ENCODE data around the gene ZNF791.

Gene ZNF791

DNA sequence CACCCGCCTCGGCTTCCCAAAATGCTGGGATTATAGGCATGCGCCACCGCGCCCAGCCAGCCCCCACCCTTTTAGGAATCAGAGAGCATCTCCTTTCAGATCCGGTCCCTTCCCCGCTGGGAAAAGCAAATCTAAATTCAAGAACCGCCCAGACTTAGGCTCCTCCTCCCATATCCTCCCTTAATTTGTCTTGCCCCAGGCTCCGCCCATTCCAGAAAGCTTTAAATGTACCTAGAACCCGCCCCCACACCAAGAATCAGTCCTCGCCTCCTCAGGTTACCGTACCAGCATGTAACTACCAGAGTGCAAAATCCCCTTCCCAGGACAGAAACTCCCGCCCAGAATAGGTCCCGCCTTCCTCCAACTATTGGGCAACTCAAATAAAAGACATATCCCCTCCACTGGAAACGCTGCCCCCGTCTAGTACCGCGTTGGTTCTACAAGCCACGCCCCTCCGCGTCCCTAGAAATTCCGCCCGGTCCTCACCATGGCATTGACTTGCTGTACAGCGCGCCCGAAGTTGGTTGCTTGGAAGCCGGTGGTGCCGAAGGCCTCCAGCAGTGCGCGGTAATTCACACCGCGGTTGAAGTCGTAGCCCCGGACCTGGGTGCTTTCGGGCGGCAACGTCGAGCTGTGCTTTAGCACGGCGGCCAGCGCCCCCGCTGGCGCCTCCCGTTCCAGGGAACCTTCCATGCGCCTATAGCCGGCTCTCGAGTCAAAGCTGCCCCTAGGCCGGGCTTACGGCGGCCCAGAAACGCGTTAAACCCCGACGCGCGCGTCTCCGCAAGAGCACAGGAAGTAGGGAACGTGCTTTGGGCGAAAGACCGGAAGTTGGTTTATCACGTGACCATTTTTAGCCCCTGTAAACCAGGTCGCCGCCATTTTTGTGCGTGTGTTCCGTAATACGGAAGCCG lies 70.6 kb downstream of the ZNF791 start, which contains the start of gene DHPS (continued):
- TF ChIP-seq, protein P1, sequence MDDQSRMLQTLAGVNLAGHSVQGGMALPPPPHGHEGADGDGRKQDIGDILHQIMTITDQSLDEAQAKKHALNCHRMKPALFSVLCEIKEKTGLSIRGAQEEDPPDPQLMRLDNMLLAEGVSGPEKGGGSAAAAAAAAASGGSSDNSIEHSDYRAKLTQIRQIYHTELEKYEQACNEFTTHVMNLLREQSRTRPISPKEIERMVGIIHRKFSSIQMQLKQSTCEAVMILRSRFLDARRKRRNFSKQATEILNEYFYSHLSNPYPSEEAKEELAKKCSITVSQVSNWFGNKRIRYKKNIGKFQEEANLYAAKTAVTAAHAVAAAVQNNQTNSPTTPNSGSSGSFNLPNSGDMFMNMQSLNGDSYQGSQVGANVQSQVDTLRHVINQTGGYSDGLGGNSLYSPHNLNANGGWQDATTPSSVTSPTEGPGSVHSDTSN (CRISPR knock-in tag; IDR thresholded peaks at IDR 0.05): no peak
- TF ChIP-seq ZNF433 (tag by site-specific recombination; IDR thresholded peaks at IDR 0.05; ENCODE audit: low read depth) (no peak), GLI2 (tag by site-specific recombination; IDR thresholded peaks at IDR 0.05; ENCODE audit: borderline replicate concordance, low read depth) (no peak), MZF1 (tag by site-specific recombination; IDR thresholded peaks at IDR 0.05; ENCODE audit: borderline replicate concordance) (peak; percentile 93), ZNF155 (tag by site-specific recombination; IDR thresholded peaks at IDR 0.05) (no peak), ZNF830 (tag by site-specific recombination; IDR thresholded peaks at IDR 0.05; ENCODE audit: low read depth) (no peak), ZNF510 (tag by site-specific recombination; IDR thresholded peaks at IDR 0.05; ENCODE audit: insufficient replicate concordance) (no peak), ZNF214 (tag by site-specific recombination; IDR thresholded peaks at IDR 0.05; ENCODE audit: borderline replicate concordance) (no peak), ZBTB17 (tag by site-specific recombination; IDR thresholded peaks at IDR 0.05) (peak; percentile 52; the same call in 1 of the 2 replicates), ZFHX2 (tag by site-specific recombination; conservative IDR thresholded peaks at IDR 0.05) (peak; percentile 60), SALL2 (tag by site-specific recombination; IDR thresholded peaks at IDR 0.05; ENCODE audit: borderline replicate concordance) (no peak), ZNF701 (tag by site-specific recombination; IDR thresholded peaks at IDR 0.05) (no peak), WT1 (tag by site-specific recombination; IDR thresholded peaks at IDR 0.05) (peak; percentile 47), ZNF274 (IDR thresholded peaks at IDR 0.05; ENCODE audit: low read length) (no peak), ZNF274 (tag by site-specific recombination; IDR thresholded peaks at IDR 0.05; ENCODE audit: borderline replicate concordance) (no peak), ZNF391 (tag by site-specific recombination; IDR thresholded peaks at IDR 0.05; ENCODE audit: borderline replicate concordance, low read depth) (0 out of 2 replicates have a peak, but pooled peaks have one; percentile 47), ZNF571 (tag by site-specific recombination; IDR thresholded peaks at IDR 0.05) (no peak), ZNF175 (tag by site-specific recombination; IDR thresholded peaks at IDR 0.05) (no peak), ZNF324 (tag by site-specific recombination; IDR thresholded peaks at IDR 0.05) (peak; percentile 45; the same call in 1 of the 2 replicates), ZNF768 (tag by site-specific recombination; IDR thresholded peaks at IDR 0.05) (no peak), ZNF561 (tag by site-specific recombination; IDR thresholded peaks at IDR 0.05; ENCODE audit: borderline replicate concordance) (0 out of 2 replicates have a peak, but pooled peaks have one; percentile 67), ZNF133 (tag by site-specific recombination; IDR thresholded peaks at IDR 0.05) (no peak), ZNF529 (tag by site-specific recombination; IDR thresholded peaks at IDR 0.05; ENCODE audit: insufficient replicate concordance) (no peak), ZNF354C (tag by site-specific recombination; IDR thresholded peaks at IDR 0.05; ENCODE audit: borderline replicate concordance, low read depth) (no peak), ZNF621 (tag by site-specific recombination; IDR thresholded peaks at IDR 0.05) (no peak), ZNF2 (tag by site-specific recombination; IDR thresholded peaks at IDR 0.05) (peak; percentile 95), ZNF221 (tag by site-specific recombination; IDR thresholded peaks at IDR 0.05; ENCODE audit: borderline replicate concordance) (no peak), ZNF169 (tag by site-specific recombination; IDR thresholded peaks at IDR 0.05) (no peak), GLI4 (tag by site-specific recombination; IDR thresholded peaks at IDR 0.05) (no peak), ZNF423 (tag by site-specific recombination; IDR thresholded peaks at IDR 0.05) (no peak), ZNF670 (tag by site-specific recombination; IDR thresholded peaks at IDR 0.05; ENCODE audit: low read depth) (no peak), BCL11B (tag by site-specific recombination; IDR thresholded peaks at IDR 0.05; ENCODE audit: low read depth) (no peak), ZNF555 (tag by site-specific recombination; conservative IDR thresholded peaks at IDR 0.05) (no peak)
- TF ChIP-seq, protein P2, sequence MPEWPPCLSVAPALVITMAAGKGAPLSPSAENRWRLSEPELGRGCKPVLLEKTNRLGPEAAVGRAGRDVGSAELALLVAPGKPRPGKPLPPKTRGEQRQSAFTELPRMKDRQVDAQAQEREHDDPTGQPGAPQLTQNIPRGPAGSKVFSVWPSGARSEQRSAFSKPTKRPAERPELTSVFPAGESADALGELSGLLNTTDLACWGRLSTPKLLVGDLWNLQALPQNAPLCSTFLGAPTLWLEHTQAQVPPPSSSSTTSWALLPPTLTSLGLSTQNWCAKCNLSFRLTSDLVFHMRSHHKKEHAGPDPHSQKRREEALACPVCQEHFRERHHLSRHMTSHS (tag by site-specific recombination; IDR thresholded peaks at IDR 0.05): no peak
- TF ChIP-seq, protein P3, sequence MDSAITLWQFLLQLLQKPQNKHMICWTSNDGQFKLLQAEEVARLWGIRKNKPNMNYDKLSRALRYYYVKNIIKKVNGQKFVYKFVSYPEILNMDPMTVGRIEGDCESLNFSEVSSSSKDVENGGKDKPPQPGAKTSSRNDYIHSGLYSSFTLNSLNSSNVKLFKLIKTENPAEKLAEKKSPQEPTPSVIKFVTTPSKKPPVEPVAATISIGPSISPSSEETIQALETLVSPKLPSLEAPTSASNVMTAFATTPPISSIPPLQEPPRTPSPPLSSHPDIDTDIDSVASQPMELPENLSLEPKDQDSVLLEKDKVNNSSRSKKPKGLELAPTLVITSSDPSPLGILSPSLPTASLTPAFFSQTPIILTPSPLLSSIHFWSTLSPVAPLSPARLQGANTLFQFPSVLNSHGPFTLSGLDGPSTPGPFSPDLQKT (IDR thresholded peaks at IDR 0.05; ENCODE audit: borderline replicate concordance, low read depth, low read length): no peak

All from HEK293 (cell line).